GM12872 (cell line): ENCODE results near the gene CD68.
A peak's percentile ranks its signal among the peaks of the same experiment; 100 is the strongest.

Experiments
- CTCF ChIP-seq: IDR thresholded peaks from 3 replicates; pipeline ENCODE4 v1.5.1; 2011; ENCODE audit warnings: low read depth, mild to moderate bottlenecking, low read length, moderate library complexity; ENCODE audit not compliant: insufficient read depth

CD68 gene

GRCh38 chr17:7579834-7580603 lies 581 bp downstream of the CD68 start:
- TF ChIP-seq CTCF, result no peak

GRCh38 chr17:7580604-7581575 lies 1.5 kb downstream of the CD68 start:
- no peak for TF ChIP-seq CTCF

- TF ChIP-seq CTCF, result no peak
Observed at GRCh38 chr17:7582396-7583252, 3.2 kb downstream of the CD68 start.

- no peak for TF ChIP-seq CTCF
Observed at GRCh38 chr17:7583253-7584109, 4.0 kb downstream of the CD68 start, which contains the start of gene MPDU1. MPDU1 (plus strand) TSS chr17:7583852; CDS start chr17:7583863, 11 bp downstream.

GRCh38 chr17:7586673-7587419 lies 7.4 kb downstream of the CD68 start:
- TF ChIP-seq CTCF, result peak; percentile 69
